Measurements from ENCODE around the gene ECSCR. TPM values are rescaled to one million over a fixed set of nuclear protein-coding genes. Genes with fewer than 3 reads are reported as not detected.
"Not testable (repeated sequence)": the region's sequence is repeated elsewhere in the genome, so short reads cannot be mapped to it uniquely, and the experiment has no call there.

ECSCR gene
- total RNA-seq, 1 donor from 2014 or later = not detected

DNA sequence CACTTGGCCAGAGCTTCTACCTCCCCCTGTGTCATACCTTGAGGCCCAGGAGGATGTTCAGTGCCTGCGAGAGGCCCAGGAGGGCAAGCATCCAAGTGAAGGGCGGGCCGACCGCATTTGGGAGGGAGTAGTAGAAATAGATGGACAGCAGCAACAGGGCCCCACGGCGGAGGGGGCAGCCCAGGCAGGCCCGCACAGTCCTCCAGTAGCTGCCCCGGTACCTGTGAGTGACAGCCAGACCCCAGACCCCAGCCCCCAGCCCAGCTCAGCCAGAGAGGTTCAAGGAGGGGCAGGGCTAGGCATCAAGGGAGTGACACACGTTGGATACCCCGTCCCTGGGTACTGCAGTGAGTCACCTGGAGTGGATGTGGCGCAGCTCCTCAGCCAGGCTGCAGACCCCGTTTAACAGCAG, 18.6 kb upstream of the ECSCR start:
- Histone ChIP-seq H3K27me3 (no peaks in the 10 kb centered on the region), H3K79me2 (ENCODE audit: low read depth) (no peaks in the 10 kb centered on the region), H3K36me3 (no peaks in the 10 kb centered on the region), H3K4me3 (no peak overlapping the region), H4K20me1 (ENCODE audit: low read depth) (no peaks in the 10 kb centered on the region), H3K4me2 (no peak overlapping the region), H3K9me3 (ENCODE audit: low read depth) (no peaks in the 10 kb centered on the region), H3F3A (ENCODE audit: low read depth) (no peaks in the 10 kb centered on the region), H3K9ac (no peak overlapping the region), H3K4me1 (peaks cover 2% of the 10 kb centered on the region), H3K27ac (no peak overlapping the region), H2AFZ (replicated peaks) (no peak overlapping the region)
- no peak overlapping the region for H3K4me3 Mint-ChIP-seq
- H3K27me3 Mint-ChIP-seq (ENCODE audit: insufficient read depth, low read depth) = peaks cover 10% of the 10 kb centered on the region
- no peak overlapping the region for H3K27ac Mint-ChIP-seq
- no peaks in the 10 kb centered on the region for H3K36me3 Mint-ChIP-seq
- DNase-seq (ENCODE audit: low spot score) = no peak
- no peaks in the 10 kb centered on the region for H3K9me3 Mint-ChIP-seq
- TF ChIP-seq, protein P1, sequence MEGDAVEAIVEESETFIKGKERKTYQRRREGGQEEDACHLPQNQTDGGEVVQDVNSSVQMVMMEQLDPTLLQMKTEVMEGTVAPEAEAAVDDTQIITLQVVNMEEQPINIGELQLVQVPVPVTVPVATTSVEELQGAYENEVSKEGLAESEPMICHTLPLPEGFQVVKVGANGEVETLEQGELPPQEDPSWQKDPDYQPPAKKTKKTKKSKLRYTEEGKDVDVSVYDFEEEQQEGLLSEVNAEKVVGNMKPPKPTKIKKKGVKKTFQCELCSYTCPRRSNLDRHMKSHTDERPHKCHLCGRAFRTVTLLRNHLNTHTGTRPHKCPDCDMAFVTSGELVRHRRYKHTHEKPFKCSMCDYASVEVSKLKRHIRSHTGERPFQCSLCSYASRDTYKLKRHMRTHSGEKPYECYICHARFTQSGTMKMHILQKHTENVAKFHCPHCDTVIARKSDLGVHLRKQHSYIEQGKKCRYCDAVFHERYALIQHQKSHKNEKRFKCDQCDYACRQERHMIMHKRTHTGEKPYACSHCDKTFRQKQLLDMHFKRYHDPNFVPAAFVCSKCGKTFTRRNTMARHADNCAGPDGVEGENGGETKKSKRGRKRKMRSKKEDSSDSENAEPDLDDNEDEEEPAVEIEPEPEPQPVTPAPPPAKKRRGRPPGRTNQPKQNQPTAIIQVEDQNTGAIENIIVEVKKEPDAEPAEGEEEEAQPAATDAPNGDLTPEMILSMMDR (IDR thresholded peaks at IDR 0.05) = no peak
- TF ChIP-seq EZH2phosphoT487 (IDR thresholded peaks at IDR 0.05) = no peak
- TF ChIP-seq EZH2 (IDR thresholded peaks at IDR 0.05) = no peak
- peaks cover 17% of the 10 kb centered on the region for H3K4me1 Mint-ChIP-seq

DNA sequence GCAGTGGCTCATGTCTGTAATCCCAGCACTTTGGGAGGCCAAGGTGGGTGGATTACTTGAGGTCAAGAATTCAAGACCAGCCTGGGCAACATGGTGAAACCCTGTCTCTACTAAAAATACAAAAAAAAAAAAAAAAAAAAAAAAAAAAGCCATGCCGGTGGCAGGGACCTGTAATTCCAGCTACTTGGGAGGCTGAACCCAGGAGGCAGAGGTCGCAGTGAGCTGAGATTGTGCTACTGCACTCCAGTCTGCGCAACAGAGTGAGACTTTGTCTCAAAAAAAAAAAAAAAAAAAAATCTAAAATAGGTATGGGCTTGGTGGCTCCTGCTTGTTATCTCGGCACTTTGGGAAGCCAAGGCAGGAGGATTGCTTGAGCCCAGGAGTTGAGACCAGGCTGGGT, 17.2 kb upstream of the ECSCR start:
- not testable (repeated sequence) for H3K27me3 Mint-ChIP-seq (ENCODE audit: insufficient read depth, low read depth); H3K79me2 ChIP-seq (ENCODE audit: low read depth); H3K36me3 ChIP-seq; H3K4me3 ChIP-seq; H2AFZ ChIP-seq (replicated peaks); H3K27ac ChIP-seq; H3K4me1 ChIP-seq; H3F3A ChIP-seq (ENCODE audit: low read depth); H3K9me3 Mint-ChIP-seq; H4K20me1 ChIP-seq (ENCODE audit: low read depth); DNase-seq (ENCODE audit: low spot score); H3K27me3 ChIP-seq; H3K4me2 ChIP-seq; H3K36me3 Mint-ChIP-seq; H3K4me3 Mint-ChIP-seq; H3K9ac ChIP-seq; H3K27ac Mint-ChIP-seq; H3K9me3 ChIP-seq (ENCODE audit: low read depth)
- H3K4me1 Mint-ChIP-seq = peaks cover 20% of the 10 kb centered on the region

DNA sequence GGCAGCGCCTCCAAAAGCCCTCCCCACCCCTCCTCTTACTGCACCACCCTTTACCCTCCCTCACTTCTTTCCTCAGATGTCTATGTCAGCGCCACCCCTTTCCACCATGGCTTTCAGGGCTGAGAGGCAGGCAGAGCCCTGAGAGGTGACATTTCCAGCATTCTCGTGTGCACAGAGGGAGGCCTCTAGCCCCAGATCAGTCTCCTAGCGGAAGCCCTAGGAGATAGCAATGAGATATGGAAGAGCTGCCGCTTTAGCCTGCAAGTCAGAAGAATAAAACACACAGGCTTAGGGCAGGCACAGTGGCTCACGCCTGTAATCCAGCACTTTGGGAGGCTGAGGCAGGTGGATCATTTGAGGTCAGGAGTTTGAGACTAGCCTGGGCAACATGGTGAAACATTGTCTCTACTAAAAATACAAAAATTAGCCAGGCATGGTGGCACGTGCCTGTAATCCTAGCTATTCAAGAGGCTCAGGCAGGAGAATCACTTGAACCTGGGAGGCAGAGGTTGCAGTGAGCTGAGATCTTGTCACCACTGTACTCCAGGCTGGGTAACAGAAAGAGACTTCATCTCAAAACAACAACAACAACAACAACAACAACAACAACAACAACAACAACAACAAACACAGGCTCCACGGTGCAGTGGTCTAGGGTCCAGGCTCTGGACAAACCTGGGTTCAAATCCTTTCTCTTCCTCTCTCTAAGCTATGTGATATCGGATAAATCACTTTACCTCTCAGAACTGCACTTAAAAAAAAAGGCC, 16.3 kb upstream of the ECSCR start:
- peaks cover 19% of the 10 kb centered on the region for H3K4me1 Mint-ChIP-seq
- not testable (repeated sequence) for H3F3A ChIP-seq (ENCODE audit: low read depth); H3K9ac ChIP-seq; H3K27ac ChIP-seq; H3K4me1 ChIP-seq; H3K9me3 Mint-ChIP-seq; H3K27me3 ChIP-seq; H3K4me3 ChIP-seq; H3K9me3 ChIP-seq (ENCODE audit: low read depth); H3K27me3 Mint-ChIP-seq (ENCODE audit: insufficient read depth, low read depth); H3K4me2 ChIP-seq; DNase-seq (ENCODE audit: low spot score); H4K20me1 ChIP-seq (ENCODE audit: low read depth); H3K36me3 Mint-ChIP-seq; H2AFZ ChIP-seq (replicated peaks); H3K79me2 ChIP-seq (ENCODE audit: low read depth); H3K36me3 ChIP-seq; H3K4me3 Mint-ChIP-seq
- H3K27ac Mint-ChIP-seq = peak overlapping the region; percentile 76

DNA sequence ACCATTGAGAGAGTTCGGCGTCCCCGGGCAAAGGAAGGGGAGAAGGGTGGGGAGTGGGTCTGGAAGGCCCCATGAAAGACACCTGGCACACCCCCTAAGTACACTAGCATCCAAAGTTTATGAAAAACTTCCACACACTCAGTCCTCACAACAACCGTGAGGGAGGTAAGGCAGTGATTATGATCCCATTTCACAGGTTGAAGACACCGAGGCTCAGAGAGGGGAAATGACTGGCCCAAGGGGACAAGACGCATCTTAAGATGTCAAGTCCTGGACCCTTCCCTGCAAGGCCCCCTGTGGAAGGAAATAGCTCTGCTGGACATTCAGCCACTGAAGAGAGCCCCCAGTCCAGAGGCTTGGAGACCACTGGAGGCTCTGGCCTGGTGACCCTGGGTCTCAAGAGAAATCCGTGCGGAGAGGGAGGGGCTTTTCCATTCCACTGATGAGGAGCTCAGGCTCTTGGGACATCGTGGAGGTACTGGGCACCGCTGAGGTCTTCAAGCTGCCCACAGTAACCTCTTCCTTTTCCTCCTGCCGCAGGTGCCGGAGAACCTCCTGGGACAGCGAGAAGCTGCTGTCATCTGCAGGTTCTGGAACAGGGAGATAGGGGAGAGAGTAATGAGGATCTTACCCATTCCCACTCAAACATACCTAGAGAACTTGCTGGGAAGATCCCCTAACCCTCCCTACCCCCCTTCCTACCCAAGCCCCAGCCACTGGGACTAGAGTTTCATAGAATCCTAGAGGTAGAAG, 13.5 kb upstream of the ECSCR start:
- H4K20me1 ChIP-seq (ENCODE audit: low read depth) = no peaks in the 10 kb centered on the region

More for the DNA sequence above, 13.5 kb upstream of the ECSCR start:
- peaks cover 4% of the 10 kb centered on the region for H3K27me3 Mint-ChIP-seq (ENCODE audit: insufficient read depth, low read depth)
- Histone ChIP-seq H3K27me3 (no peaks in the 10 kb centered on the region), H3K9ac (no peak overlapping the region), H3K9me3 (ENCODE audit: low read depth) (no peaks in the 10 kb centered on the region), H3K4me3 (no peak overlapping the region), H3K27ac (no peak overlapping the region), H3K79me2 (ENCODE audit: low read depth) (no peaks in the 10 kb centered on the region), H3K36me3 (no peaks in the 10 kb centered on the region), H3K4me1 (peaks cover 29% of the 10 kb centered on the region), H3K4me2 (no peak overlapping the region), H3F3A (ENCODE audit: low read depth) (peaks cover 24% of the 10 kb centered on the region), H2AFZ (replicated peaks) (no peak overlapping the region)
- H3K4me1 Mint-ChIP-seq = peaks cover 37% of the 10 kb centered on the region
- no peaks in the 10 kb centered on the region for H3K36me3 Mint-ChIP-seq
- no peaks in the 10 kb centered on the region for H3K9me3 Mint-ChIP-seq
- no peak for DNase-seq (ENCODE audit: low spot score)
- no peak overlapping the region for H3K4me3 Mint-ChIP-seq
- TF ChIP-seq EZH2phosphoT487 (IDR thresholded peaks at IDR 0.05) (no peak), EZH2 (IDR thresholded peaks at IDR 0.05) (no peak)
- TF ChIP-seq, protein P1 (IDR thresholded peaks at IDR 0.05) = no peak
- no peak overlapping the region for H3K27ac Mint-ChIP-seq

Data from neural progenitor cell (in vitro differentiated cells).